A673 (cell line): ENCODE measurements around the gene MOCOS. TPM values are rescaled to one million over a fixed set of nuclear protein-coding genes. Genes with fewer than 3 reads are reported as not detected.

ENCODE experiments used
- BruUV-seq: library from RNA; stranded (reverse); fragments of 400-500 nt; replicated peaks from 2 replicates; lab custom pipeline; 2021; lab: Mats Ljungman, UMichigan
- CTCF ChIA-PET: fragments of 300-600 bp; sonication (Branson Sonifier 250); formaldehyde crosslinking; loops from one replicate; lab custom pipeline; 2022; ENCODE audit warnings: antibody characterized with exemption; lab: Charles Lee
- POLR2A ChIA-PET: fragments of 300-600 bp; sonication (Branson Sonifier 250); formaldehyde crosslinking; loops from one replicate; lab custom pipeline; 2022; ENCODE audit warnings: antibody characterized with exemption; ENCODE audit not compliant: low non-redundant PET; lab: Charles Lee
- DNase-seq: peaks from one replicate; pipeline ENCODE4 v3.0.0-alpha.2; 2015; ENCODE audit warnings: low spot score
- H3K27ac ChIP-seq: fragments of 200-600 bp; sonication (generic); 2 replicates; pipeline ENCODE4 v1.5.1; 2016; ENCODE audit warnings: mixed run types, low read depth, mild to moderate bottlenecking, mixed read lengths, antibody characterized with exemption, low read length; ENCODE audit not compliant: poor library complexity, severe bottlenecking
- H3K27me3 ChIP-seq: fragments of 200-600 bp; sonication (generic); replicated peaks from 2 replicates; pipeline ENCODE4 v1.6.1; 2017; ENCODE audit warnings: mixed run types, low read depth, mild to moderate bottlenecking, mixed read lengths, antibody characterized with exemption, low read length; ENCODE audit not compliant: insufficient read depth, poor library complexity
- H3K36me3 ChIP-seq: fragments of 200-600 bp; sonication (generic); 2 replicates; pipeline ENCODE4 v1.6.1; 2016; ENCODE audit warnings: mixed run types, mild to moderate bottlenecking, mixed read lengths, antibody characterized with exemption, low read length; ENCODE audit not compliant: insufficient read depth, poor library complexity, severe bottlenecking
- H3K4me1 ChIP-seq: fragments of 200-600 bp; sonication (generic); 2 replicates; pipeline ENCODE4 v1.6.1; 2017; ENCODE audit warnings: mixed run types, mild to moderate bottlenecking, mixed read lengths, antibody characterized with exemption, low read length; ENCODE audit not compliant: insufficient read depth, poor library complexity, severe bottlenecking
- H3K4me3 ChIP-seq: fragments of 200-600 bp; sonication (generic); 2 replicates; pipeline ENCODE4 v1.5.1; 2016; ENCODE audit warnings: low read depth, mixed run types, mild to moderate bottlenecking, mixed read lengths, low read length; ENCODE audit not compliant: poor library complexity, severe bottlenecking
- H3K9me3 ChIP-seq: fragments of 200-600 bp; sonication (generic); 2 replicates; pipeline ENCODE4 v1.6.1; 2016; ENCODE audit warnings: mixed run types, low read depth, mild to moderate bottlenecking, mixed read lengths, antibody characterized with exemption, low read length; ENCODE audit not compliant: poor library complexity, severe bottlenecking
- EZH2 ChIP-seq: fragments of 200-600 bp; sonication (generic); IDR thresholded peaks from 2 replicates; pipeline ENCODE4 v1.6.1; 2017; ENCODE audit warnings: borderline replicate concordance, low read depth, mild to moderate bottlenecking, mixed read lengths, antibody characterized with exemption, low read length; ENCODE audit not compliant: poor library complexity, severe bottlenecking
- intact Hi-C: fragments of 100-400 bp; cut with micrococcal nuclease; formaldehyde crosslinking; loops from one replicate; pipeline ENCODE4 v1.10.0; 2022; ENCODE audit not compliant: unreplicated experiment
- total RNA-seq: library from RNA; stranded (reverse); gene quantifications from 2 replicates; pipeline ENCODE4 v1.2.3, GENCODE V29; 2021
- TF ChIP-seq, protein P1 (sequence below): fragments of 300-800, 200-600 bp; sonication (generic); conservative IDR thresholded peaks from 2 replicates; pipeline ENCODE4 v1.5.1; 2017; ENCODE audit warnings: low read depth, mild to moderate bottlenecking, antibody characterized with exemption, low read length, moderate library complexity, mixed read lengths

The MOCOS gene
- total RNA-seq, 1 experiment from 2014 or later = not detected

DNA sequence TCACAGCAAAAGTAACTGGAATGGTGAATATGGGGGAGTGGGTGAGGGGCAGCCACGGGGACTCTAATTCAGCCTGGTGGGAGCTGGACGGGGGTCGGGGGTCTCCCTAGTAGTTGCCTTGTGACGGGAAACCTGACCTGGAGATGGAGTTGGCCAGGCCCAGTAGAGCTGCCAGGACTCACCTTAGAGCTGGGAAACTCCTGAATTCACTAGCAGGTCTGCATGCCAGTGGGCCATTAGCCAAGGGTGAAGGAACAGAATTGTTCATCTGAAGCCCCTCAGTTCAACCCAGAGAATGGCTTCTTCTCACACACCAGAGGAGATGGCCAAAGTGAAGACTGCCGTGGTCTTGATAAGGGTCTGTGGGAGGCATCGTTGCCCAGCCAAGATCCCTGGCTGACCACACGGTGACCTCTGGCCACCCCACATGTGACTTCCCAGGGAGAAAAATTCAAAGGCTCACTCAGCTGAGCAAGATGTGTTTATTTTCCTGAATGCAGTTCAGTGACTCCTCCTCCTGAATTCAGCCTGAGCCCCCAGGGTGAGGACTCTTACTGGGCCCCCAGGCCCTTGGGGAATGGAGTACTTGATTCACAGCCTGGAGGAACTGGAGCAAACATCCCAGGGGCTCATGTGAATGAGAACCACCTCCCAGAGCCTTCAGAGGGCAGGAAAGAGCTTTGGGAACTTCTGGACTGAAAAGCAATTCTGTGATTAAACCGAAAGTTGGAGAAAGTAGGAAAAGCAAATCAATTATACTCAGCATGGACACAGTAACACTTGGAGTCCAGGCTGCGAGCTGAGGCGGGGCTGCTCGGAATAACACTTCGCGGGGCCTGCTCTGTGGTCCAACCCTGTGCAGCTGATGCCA, 25.2 kb downstream of the MOCOS start:
- DNase-seq = no peak
- ChIA-PET CTCF (no interaction called here), POLR2A (no interaction called here)
- H3K27me3 ChIP-seq = no peaks in the 10 kb centered on the region
- no peaks in the 10 kb centered on the region for H3K4me1 ChIP-seq
- intact Hi-C loops = no loop called here
- no peak overlapping the region for H3K4me3 ChIP-seq
- no peak overlapping the region for H3K27ac ChIP-seq
- H3K9me3 ChIP-seq = peaks cover 5% of the 10 kb centered on the region
- no peaks in the 10 kb centered on the region for H3K36me3 ChIP-seq
- no TSS peak for BruUV-seq
- TF ChIP-seq, protein P1, sequence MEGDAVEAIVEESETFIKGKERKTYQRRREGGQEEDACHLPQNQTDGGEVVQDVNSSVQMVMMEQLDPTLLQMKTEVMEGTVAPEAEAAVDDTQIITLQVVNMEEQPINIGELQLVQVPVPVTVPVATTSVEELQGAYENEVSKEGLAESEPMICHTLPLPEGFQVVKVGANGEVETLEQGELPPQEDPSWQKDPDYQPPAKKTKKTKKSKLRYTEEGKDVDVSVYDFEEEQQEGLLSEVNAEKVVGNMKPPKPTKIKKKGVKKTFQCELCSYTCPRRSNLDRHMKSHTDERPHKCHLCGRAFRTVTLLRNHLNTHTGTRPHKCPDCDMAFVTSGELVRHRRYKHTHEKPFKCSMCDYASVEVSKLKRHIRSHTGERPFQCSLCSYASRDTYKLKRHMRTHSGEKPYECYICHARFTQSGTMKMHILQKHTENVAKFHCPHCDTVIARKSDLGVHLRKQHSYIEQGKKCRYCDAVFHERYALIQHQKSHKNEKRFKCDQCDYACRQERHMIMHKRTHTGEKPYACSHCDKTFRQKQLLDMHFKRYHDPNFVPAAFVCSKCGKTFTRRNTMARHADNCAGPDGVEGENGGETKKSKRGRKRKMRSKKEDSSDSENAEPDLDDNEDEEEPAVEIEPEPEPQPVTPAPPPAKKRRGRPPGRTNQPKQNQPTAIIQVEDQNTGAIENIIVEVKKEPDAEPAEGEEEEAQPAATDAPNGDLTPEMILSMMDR = no peak
- TF ChIP-seq EZH2 = no peak

DNA sequence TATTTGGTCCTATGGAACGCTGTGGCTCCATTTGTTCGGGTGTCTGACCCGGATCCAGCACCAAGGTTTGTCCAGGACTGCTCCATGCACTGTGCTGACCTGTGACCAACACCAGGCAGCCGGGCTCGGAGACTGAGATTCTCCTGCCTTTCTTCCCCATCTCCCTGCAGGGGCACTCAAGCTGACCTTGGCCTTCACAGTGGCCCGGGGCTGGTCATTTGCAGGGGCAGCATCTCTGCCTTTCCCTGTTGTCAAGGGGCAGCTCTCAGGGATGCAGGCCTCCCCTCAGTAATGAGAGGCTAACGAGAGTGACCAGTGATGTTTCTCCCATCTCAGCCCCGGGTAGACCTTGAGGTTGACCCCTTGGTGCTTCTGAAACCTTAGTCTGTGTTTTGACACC, 27.5 kb downstream of the MOCOS start:
- no TSS peak for BruUV-seq
- intact Hi-C loops = no loop called here
- TF ChIP-seq EZH2 = no peak
- TF ChIP-seq, protein P1 = no peak
- no peaks in the 10 kb centered on the region for H3K9me3 ChIP-seq
- H3K4me1 ChIP-seq = no peaks in the 10 kb centered on the region
- ChIA-PET CTCF (no interaction called here), POLR2A (no interaction called here)
- no peaks in the 10 kb centered on the region for H3K36me3 ChIP-seq
- H3K4me3 ChIP-seq = no peak overlapping the region
- no peaks in the 10 kb centered on the region for H3K27me3 ChIP-seq
- no peak overlapping the region for H3K27ac ChIP-seq
- DNase-seq = no peak

DNA sequence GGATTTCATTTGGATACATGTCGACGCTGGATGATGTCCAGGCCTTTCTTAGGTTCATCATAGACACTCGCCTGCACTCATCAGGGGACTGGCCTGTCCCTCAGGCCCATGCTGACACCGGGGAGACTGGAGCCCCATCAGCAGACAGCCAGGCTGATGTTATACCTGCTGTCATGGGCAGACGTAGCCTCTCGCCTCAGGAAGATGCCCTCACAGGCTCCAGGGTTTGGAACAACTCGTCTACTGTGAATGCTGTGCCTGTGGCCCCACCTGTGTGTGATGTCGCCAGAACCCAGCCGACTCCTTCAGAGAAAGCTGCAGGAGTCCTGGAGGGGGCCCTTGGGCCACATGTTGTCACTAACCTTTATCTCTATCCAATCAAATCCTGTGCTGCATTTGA, 28.3 kb downstream of the MOCOS start:
- no peaks in the 10 kb centered on the region for H3K9me3 ChIP-seq
- H3K36me3 ChIP-seq = no peaks in the 10 kb centered on the region
- no peak overlapping the region for H3K27ac ChIP-seq
- no peak overlapping the region for H3K4me3 ChIP-seq
- ChIA-PET POLR2A (no interaction called here), CTCF (no interaction called here)
- no peak for TF ChIP-seq EZH2
- TF ChIP-seq, protein P1 = no peak
- BruUV-seq = no TSS peak
- intact Hi-C loops = no loop called here
- H3K27me3 ChIP-seq = no peaks in the 10 kb centered on the region
- H3K4me1 ChIP-seq = no peaks in the 10 kb centered on the region
- DNase-seq = no peak
